ENCODE measurements around the gene C21orf91.

Gene C21orf91

DNA sequence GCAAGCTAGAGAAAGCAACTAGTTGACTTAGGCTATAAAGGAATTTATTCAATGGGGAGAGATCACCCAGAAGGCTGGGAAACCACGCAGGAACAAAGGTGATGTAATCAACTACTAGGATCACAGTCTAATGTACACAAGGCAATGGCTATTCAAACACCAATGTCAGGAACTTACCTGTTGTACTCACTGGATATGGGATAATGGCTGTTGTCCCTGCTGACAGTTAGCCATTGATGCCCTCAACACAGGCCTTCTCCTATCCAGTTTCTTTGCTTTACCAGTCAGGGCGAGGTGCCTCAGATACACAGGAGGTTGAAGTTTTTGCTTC lies 32.3 kb downstream of the C21orf91 start:
- H3K4me3 ChIP-seq (replicated peaks; ENCODE audit: insufficient read depth, low read length) = no peak overlapping the region
- H3K27me3 ChIP-seq (ENCODE audit: insufficient read depth, poor library complexity, severe bottlenecking) = no peaks in the 10 kb centered on the region
- H3K27ac ChIP-seq (replicated peaks) = peak overlapping the region; percentile 78
- DNase-seq (ENCODE audit: low read depth in 1 of 2, low spot score in 1 of 2) = no peak
- TF ChIP-seq, protein P1, sequence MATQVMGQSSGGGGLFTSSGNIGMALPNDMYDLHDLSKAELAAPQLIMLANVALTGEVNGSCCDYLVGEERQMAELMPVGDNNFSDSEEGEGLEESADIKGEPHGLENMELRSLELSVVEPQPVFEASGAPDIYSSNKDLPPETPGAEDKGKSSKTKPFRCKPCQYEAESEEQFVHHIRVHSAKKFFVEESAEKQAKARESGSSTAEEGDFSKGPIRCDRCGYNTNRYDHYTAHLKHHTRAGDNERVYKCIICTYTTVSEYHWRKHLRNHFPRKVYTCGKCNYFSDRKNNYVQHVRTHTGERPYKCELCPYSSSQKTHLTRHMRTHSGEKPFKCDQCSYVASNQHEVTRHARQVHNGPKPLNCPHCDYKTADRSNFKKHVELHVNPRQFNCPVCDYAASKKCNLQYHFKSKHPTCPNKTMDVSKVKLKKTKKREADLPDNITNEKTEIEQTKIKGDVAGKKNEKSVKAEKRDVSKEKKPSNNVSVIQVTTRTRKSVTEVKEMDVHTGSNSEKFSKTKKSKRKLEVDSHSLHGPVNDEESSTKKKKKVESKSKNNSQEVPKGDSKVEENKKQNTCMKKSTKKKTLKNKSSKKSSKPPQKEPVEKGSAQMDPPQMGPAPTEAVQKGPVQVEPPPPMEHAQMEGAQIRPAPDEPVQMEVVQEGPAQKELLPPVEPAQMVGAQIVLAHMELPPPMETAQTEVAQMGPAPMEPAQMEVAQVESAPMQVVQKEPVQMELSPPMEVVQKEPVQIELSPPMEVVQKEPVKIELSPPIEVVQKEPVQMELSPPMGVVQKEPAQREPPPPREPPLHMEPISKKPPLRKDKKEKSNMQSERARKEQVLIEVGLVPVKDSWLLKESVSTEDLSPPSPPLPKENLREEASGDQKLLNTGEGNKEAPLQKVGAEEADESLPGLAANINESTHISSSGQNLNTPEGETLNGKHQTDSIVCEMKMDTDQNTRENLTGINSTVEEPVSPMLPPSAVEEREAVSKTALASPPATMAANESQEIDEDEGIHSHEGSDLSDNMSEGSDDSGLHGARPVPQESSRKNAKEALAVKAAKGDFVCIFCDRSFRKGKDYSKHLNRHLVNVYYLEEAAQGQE (IDR thresholded peaks at IDR 0.05; ENCODE audit: insufficient replicate concordance, low read depth) = no peak

DNA sequence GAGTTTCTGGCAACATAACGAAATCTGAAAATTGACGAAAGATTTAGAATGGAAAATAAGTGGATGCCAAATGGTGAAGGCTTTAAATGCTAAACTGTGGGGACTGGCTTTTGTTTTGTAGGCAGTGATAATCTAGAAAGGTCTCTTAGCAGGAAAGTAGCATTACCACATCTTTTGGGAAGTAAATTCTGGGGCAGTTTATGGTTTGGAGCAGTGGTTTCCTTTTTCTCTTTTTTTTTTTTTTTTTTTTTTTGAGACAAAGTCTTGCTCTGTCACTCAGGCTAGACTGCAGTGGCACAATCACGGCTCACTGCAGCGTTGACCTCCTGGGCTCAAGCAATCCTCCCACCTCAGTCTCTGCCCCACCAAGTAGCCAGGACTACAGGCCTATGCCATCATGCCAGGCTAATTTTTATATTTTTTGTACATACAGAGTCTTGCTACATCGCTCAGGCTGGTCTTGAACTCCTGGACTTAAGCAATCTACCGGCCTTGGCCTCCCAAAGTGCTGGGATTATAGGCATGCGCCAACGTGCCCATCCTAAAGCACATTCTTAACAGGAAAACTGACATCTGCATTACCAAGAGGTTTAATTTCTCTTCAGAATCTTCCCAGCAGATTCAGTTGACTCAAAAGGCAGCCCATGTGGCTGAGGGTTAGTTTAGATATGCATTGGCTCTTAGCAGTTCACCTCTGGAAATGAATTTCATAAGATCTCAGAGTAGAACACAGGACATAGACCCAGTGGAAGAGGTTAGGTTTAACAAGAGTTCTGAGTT lies 32.9 kb downstream of the C21orf91 start:
- H3K27ac ChIP-seq (replicated peaks) = peak overlapping the region; percentile 78
- TF ChIP-seq SPI1 (IDR thresholded peaks at IDR 0.05; ENCODE audit: borderline replicate concordance, low read depth) (no peak), POLR2AphosphoS5 (IDR thresholded peaks at IDR 0.05; ENCODE audit: low read depth) (no peak), GABPA (IDR thresholded peaks at IDR 0.05; ENCODE audit: low read depth) (no peak)
- TF ChIP-seq, protein P1 (IDR thresholded peaks at IDR 0.05; ENCODE audit: insufficient replicate concordance, low read depth) = no peak
- TF ChIP-seq, protein P2, sequence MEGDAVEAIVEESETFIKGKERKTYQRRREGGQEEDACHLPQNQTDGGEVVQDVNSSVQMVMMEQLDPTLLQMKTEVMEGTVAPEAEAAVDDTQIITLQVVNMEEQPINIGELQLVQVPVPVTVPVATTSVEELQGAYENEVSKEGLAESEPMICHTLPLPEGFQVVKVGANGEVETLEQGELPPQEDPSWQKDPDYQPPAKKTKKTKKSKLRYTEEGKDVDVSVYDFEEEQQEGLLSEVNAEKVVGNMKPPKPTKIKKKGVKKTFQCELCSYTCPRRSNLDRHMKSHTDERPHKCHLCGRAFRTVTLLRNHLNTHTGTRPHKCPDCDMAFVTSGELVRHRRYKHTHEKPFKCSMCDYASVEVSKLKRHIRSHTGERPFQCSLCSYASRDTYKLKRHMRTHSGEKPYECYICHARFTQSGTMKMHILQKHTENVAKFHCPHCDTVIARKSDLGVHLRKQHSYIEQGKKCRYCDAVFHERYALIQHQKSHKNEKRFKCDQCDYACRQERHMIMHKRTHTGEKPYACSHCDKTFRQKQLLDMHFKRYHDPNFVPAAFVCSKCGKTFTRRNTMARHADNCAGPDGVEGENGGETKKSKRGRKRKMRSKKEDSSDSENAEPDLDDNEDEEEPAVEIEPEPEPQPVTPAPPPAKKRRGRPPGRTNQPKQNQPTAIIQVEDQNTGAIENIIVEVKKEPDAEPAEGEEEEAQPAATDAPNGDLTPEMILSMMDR (IDR thresholded peaks at IDR 0.05; ENCODE audit: insufficient read depth, low read length) = no peak
- H3K27me3 ChIP-seq (ENCODE audit: insufficient read depth, poor library complexity, severe bottlenecking) = no peaks in the 10 kb centered on the region
- H3K4me3 ChIP-seq (replicated peaks; ENCODE audit: insufficient read depth, low read length) = no peak overlapping the region
- peak in 1 of 2 experiments; percentile 25 for DNase-seq (ENCODE audit: low read depth in 1 of 2, low spot score in 1 of 2)

DNA sequence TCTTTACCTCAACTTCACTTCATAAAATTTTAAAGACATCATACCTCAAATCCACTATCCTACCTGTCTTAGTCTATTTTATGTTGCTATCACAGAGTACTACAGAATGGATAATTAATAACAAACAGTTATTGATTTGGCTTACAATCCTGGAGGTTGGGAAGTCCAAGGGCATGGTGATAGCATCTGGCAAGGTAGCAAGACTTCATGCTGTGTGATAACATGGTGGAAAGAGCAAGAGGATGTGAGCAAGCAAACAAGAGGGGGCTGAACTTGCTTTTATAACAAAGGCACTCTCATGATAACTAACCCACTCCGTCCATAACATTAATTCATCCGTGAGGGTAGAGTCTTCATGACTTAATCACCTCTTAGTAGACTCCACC lies 33.8 kb downstream of the C21orf91 start:
- Histone ChIP-seq H3K27ac (replicated peaks) (peak overlapping the region; percentile 78), H3K27me3 (ENCODE audit: insufficient read depth, poor library complexity, severe bottlenecking) (no peaks in the 10 kb centered on the region), H3K4me3 (replicated peaks; ENCODE audit: insufficient read depth, low read length) (no peak overlapping the region)
- TF ChIP-seq, protein P2 (IDR thresholded peaks at IDR 0.05; ENCODE audit: insufficient read depth, low read length) = no peak
- TF ChIP-seq, protein P1 (IDR thresholded peaks at IDR 0.05; ENCODE audit: insufficient replicate concordance, low read depth) = no peak
- no peak for DNase-seq (ENCODE audit: low read depth in 1 of 2, low spot score in 1 of 2)

Measured in HL-60 (cell line).